ENCODE results near the gene XRN1. TPM values are rescaled to one million over a fixed set of nuclear protein-coding genes. Genes with fewer than 3 reads are reported as not detected.
A peak's percentile ranks its signal among the peaks of the same experiment; 100 is the strongest.

The XRN1 gene
- total and polyA plus RNA-seq, 5 donors = 4.6 to 27.5 (median 22.6) TPM

DNA sequence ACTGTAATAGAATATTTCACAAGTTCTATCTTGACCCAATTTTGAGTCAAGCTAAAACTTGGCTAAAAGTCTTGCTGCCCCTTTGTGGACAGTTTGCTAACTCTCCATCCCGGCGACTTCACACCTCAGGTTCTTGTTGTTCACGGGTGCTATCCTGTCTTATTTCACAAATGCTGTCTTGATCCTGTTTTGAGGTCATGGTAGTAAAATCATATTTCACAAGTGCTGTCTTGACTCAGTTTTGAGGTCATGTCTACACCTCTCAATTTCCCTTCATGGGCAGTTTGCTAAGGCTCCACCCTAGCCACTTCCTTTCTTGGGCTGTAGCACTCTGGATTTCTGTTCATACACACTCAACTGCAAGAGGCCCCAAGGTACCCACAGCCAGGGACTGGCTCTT, 177.4 kb downstream of the XRN1 start:
- Histone ChIP-seq H3K4me3 (ENCODE audit: low read length) (no peak overlapping the region), H3K9me3 (ENCODE audit: control insufficient read depth, low read length) (no peaks in the 10 kb centered on the region), H3K27me3 (ENCODE audit: control insufficient read depth, insufficient read depth) (no peaks in the 10 kb centered on the region), H3K27ac (ENCODE audit: low read length) (no peak overlapping the region), H3K4me1 (ENCODE audit: control insufficient read depth, insufficient read depth, low read length) (no peaks in the 10 kb centered on the region)
- 84% methylated on average over 3 of the region's 3 CpGs for WGBS
- no peak for DNase-seq
- ATAC-seq = peak in 1 of 2 donors; percentile 39
- intact Hi-C loops (cut with DNase I) = loop anchor here in 1 of 4 donors (10.0 kb wide), 1 partner anchor 146 kb away; no protein-coding TSS in a partner anchor

- no peak for ATAC-seq
- 71% methylated on average over 1 of the region's 1 CpG for WGBS
- intact Hi-C loops (cut with DNase I) = loop anchor here in 1 of 4 donors (10.0 kb wide), 1 partner anchor 145 kb away; no protein-coding TSS in a partner anchor
Measured at GRCh38 chr3:142269767-142270166, 178.1 kb downstream of the XRN1 start.

GRCh38 chr3:142268426-142268825, 179.4 kb downstream of the XRN1 start:
- intact Hi-C loops (cut with DNase I) = no loop called here
- WGBS = 59% methylated on average over 4 of the region's 4 CpGs

More at GRCh38 chr3:142269767-142270166, 178.1 kb downstream of the XRN1 start:
- DNase-seq = no peak
- H3K4me3 ChIP-seq (ENCODE audit: low read length) = no peak overlapping the region
- H3K9me3 ChIP-seq (ENCODE audit: control insufficient read depth, low read length) = no peaks in the 10 kb centered on the region
- no peak overlapping the region for H3K27ac ChIP-seq (ENCODE audit: low read length)
- H3K4me1 ChIP-seq (ENCODE audit: control insufficient read depth, insufficient read depth, low read length) = no peaks in the 10 kb centered on the region
- H3K27me3 ChIP-seq (ENCODE audit: control insufficient read depth, insufficient read depth) = no peaks in the 10 kb centered on the region

DNA sequence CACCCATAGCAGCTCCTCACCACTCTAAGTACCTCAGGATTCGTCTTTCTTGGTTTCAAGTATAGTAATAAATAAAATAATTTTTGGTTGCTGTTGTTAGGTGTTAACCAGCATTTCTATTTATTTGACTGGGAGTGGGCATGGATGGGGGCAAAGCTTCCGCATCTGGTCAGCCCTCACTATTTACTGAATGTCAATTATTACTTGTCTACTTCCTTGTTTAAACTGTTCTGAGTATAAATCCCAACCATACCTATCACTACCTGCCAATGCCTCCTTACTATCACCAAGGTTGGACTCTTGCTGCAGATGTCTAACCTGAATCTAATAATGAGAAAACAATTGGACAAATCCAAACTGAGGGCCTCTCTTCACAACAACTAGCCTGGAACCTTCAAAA, 180.6 kb downstream of the XRN1 start:
- ATAC-seq = no peak
- Histone ChIP-seq H3K27me3 (ENCODE audit: control insufficient read depth, insufficient read depth) (no peaks in the 10 kb centered on the region), H3K27ac (ENCODE audit: low read length) (no peak overlapping the region), H3K4me1 (ENCODE audit: control insufficient read depth, insufficient read depth, low read length) (no peaks in the 10 kb centered on the region), H3K4me3 (ENCODE audit: low read length) (no peak overlapping the region), H3K9me3 (ENCODE audit: control insufficient read depth, low read length) (no peaks in the 10 kb centered on the region)
- intact Hi-C loops (cut with DNase I) = no loop called here
- 89% methylated on average over 2 of the region's 2 CpGs for WGBS
- no peak for DNase-seq

More at GRCh38 chr3:142268426-142268825, 179.4 kb downstream of the XRN1 start:
- Histone ChIP-seq H3K27ac (ENCODE audit: low read length) (no peak overlapping the region), H3K4me3 (ENCODE audit: low read length) (no peak overlapping the region), H3K9me3 (ENCODE audit: control insufficient read depth, low read length) (no peaks in the 10 kb centered on the region), H3K27me3 (ENCODE audit: control insufficient read depth, insufficient read depth) (no peaks in the 10 kb centered on the region), H3K4me1 (ENCODE audit: control insufficient read depth, insufficient read depth, low read length) (no peaks in the 10 kb centered on the region)
- ATAC-seq (no peak), DNase-seq (no peak)

- Histone ChIP-seq H3K27ac (ENCODE audit: low read length) (no peak overlapping the region), H3K4me3 (ENCODE audit: low read length) (no peak overlapping the region), H3K27me3 (ENCODE audit: control insufficient read depth, insufficient read depth) (no peaks in the 10 kb centered on the region), H3K4me1 (ENCODE audit: control insufficient read depth, insufficient read depth, low read length) (no peaks in the 10 kb centered on the region), H3K9me3 (ENCODE audit: control insufficient read depth, low read length) (no peaks in the 10 kb centered on the region)
- DNase-seq = no peak
- no peak for ATAC-seq
- WGBS = 80% methylated on average over 2 of the region's 2 CpGs
- intact Hi-C loops (cut with DNase I) = no loop called here
Measured at GRCh38 chr3:142263112-142263511, 184.7 kb downstream of the XRN1 start.

GRCh38 chr3:142259359-142259758, 188.5 kb downstream of the XRN1 start:
- DNase-seq = no peak

DNA sequence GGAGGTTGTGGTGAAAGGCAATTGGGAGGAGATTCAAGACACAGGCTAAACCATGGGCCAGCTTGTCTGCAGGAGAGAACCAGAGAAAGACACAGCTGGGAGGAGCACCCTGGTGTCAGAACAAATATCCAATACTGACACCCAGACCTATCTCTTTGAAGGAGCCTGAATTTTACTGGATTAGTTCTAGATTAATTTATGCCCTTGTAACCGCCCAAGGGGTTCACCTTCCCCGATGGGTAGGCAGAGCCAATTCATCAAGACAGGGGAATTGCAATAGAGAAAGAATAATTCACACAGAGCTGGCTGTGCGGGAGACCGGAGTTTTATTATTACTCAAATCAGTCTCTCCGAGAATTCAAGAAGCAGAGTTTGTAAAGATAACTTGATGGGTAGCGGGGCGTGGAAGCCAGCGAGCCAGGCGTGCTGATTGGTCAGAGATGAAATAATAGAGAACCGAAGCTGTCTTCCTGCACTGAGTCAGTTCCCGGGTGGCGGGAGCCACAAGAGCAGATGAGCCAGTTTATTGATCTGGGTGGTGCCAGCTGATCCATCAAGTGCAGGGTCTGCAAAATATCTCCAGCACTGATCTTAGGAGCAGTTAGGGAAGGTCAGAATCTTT, 191.0 kb downstream of the XRN1 start:
- 92% methylated on average over 12 of the region's 12 CpGs for WGBS
- ATAC-seq (no peak), DNase-seq (no peak)
- Histone ChIP-seq H3K9me3 (ENCODE audit: control insufficient read depth, low read length) (no peaks in the 10 kb centered on the region), H3K27ac (ENCODE audit: low read length) (no peak overlapping the region), H3K4me1 (ENCODE audit: control insufficient read depth, insufficient read depth, low read length) (no peaks in the 10 kb centered on the region), H3K4me3 (ENCODE audit: low read length) (no peak overlapping the region), H3K27me3 (ENCODE audit: control insufficient read depth, insufficient read depth) (no peaks in the 10 kb centered on the region)
- intact Hi-C loops (cut with DNase I) = no loop called here

More at GRCh38 chr3:142259359-142259758, 188.5 kb downstream of the XRN1 start:
- no peak overlapping the region for H3K27ac ChIP-seq (ENCODE audit: low read length)
- ATAC-seq = no peak
- H3K9me3 ChIP-seq (ENCODE audit: control insufficient read depth, low read length) = no peaks in the 10 kb centered on the region
- H3K4me3 ChIP-seq (ENCODE audit: low read length) = no peak overlapping the region
- intact Hi-C loops (cut with DNase I) = no loop called here
- no peaks in the 10 kb centered on the region for H3K4me1 ChIP-seq (ENCODE audit: control insufficient read depth, insufficient read depth, low read length)
- no peaks in the 10 kb centered on the region for H3K27me3 ChIP-seq (ENCODE audit: control insufficient read depth, insufficient read depth)
- WGBS = 73% methylated on average over 3 of the region's 3 CpGs

Other genes starting within 250 kb of the XRN1 start
- gene GK5, start 222.5 kb downstream of the XRN1 start, total RNA-seq = 10 to 100 TPM; 10.2 to 12.6 (median 10.9) TPM
- 4.8 TPM for gene GK5, start 222.5 kb downstream of the XRN1 start, polyA plus RNA-seq
- gene ATR, start 130.7 kb upstream of the XRN1 start, total RNA-seq = 10 to 100 TPM; 10.6 to 15.0 (median 14.0) TPM
- gene ATR, start 130.7 kb upstream of the XRN1 start, polyA plus RNA-seq = 6.7 TPM
- gene PLS1, start 148.4 kb upstream of the XRN1 start, total RNA-seq = 1 to 10 TPM; 1.2 to 2.4 (median 1.4) TPM
- gene PLS1, start 148.4 kb upstream of the XRN1 start, polyA plus RNA-seq = 0.66 TPM